Calu3 (cell line): ENCODE measurements around the gene PKHD1. TPM values are rescaled to one million over a fixed set of nuclear protein-coding genes. Genes with fewer than 3 reads are reported as not detected.

ENCODE experiments used
- BruUV-seq: library from RNA; stranded (reverse); fragments of 400-500 nt; replicated peaks from 2 replicates; lab custom pipeline; 2021; lab: Mats Ljungman, UMichigan
- CTCF ChIA-PET: fragments of 300-600 bp; sonication (Branson Sonifier 250); formaldehyde crosslinking; loops from one replicate; lab custom pipeline; 2022; ENCODE audit warnings: antibody characterized with exemption; lab: Charles Lee
- DNase-seq: peaks from one replicate; pipeline ENCODE4 v3.0.0; 2022
- H3K27ac Mint-ChIP-seq: one replicate; pipeline ENCODE4 v1.8.0; 2022; ENCODE audit warnings: mixed read lengths; ENCODE audit not compliant: unreplicated experiment
- H3K27me3 Mint-ChIP-seq: one replicate; pipeline ENCODE4 v1.8.0; 2022; ENCODE audit warnings: mixed read lengths; ENCODE audit not compliant: unreplicated experiment
- H3K36me3 Mint-ChIP-seq: one replicate; pipeline ENCODE4 v1.8.0; 2022; ENCODE audit warnings: mild to moderate bottlenecking, moderate library complexity, mixed read lengths; ENCODE audit not compliant: insufficient read depth, unreplicated experiment
- H3K4me1 Mint-ChIP-seq: one replicate; pipeline ENCODE4 v1.8.0; 2022; ENCODE audit warnings: mild to moderate bottlenecking, low read depth, mixed read lengths; ENCODE audit not compliant: unreplicated experiment
- H3K4me3 Mint-ChIP-seq: one replicate; pipeline ENCODE4 v1.8.0; 2022; ENCODE audit warnings: mild to moderate bottlenecking, low read depth, moderate library complexity, mixed read lengths; ENCODE audit not compliant: unreplicated experiment
- H3K9me3 Mint-ChIP-seq: one replicate; pipeline ENCODE4 v1.8.0; 2022; ENCODE audit warnings: low read depth, mixed read lengths; ENCODE audit not compliant: unreplicated experiment
- intact Hi-C: fragments of 100-400 bp; cut with micrococcal nuclease; formaldehyde crosslinking; loops from one replicate; pipeline ENCODE4 v1.10.0; 2022; ENCODE audit not compliant: unreplicated experiment
- total RNA-seq: library from RNA; stranded (reverse); gene quantifications from 2 replicates; pipeline ENCODE4 v1.2.3, GENCODE V29; 2022
- TF ChIP-seq, protein P1 (sequence below): fragments of 200-600 bp; IDR thresholded peaks from one replicate; pipeline ENCODE4 v1.8.0; 2022; ENCODE audit warnings: antibody characterized with exemption; ENCODE audit not compliant: unreplicated experiment

The PKHD1 gene
- total RNA-seq, 1 experiment from 2014 or later, result 25.2 TPM

DNA sequence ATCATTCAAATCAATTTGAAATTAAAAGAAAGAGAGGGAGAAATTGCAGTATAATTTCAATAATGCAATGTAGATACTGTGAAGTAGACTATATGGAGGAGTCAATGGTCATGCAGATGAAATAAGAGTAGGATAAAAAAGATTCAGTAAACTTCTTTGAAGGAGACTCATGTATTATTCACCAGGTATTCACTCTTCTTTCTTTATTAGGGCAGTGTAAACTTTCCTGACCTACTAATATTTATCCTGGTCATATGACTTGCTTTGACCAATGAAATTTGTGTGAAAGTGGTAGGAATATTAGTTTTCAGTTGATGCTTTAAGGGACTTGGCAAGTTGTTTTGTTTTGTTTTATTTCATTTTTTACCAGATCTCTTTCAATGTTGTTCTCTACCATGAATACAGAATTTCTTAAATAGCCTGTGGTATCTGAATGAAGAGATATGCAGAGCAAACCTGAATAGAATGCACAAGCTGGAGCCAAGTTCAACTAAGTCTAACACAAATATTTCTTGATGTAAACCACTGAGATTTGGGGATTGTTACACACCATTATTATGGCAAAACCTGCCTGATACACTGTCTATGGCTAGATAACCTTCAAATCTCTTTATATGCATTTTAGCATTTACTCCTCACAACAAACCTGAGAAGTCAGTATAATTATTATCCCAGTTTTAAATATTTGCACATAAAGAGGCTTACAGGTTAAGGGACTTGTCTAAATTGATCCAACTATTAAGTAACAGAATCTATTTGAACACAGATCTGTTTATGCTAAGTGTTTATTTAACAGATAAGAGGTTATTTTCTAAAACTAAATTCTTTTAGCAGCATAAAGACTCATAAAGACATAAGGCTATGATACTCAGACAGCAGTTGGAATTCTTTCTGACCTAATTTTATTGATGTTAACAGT lies 311.2 kb downstream of the PKHD1 start:
- Mint-ChIP-seq H3K4me3 (no peak overlapping the region), H3K4me1 (peaks cover 11% of the 10 kb centered on the region), H3K27me3 (no peaks in the 10 kb centered on the region), H3K9me3 (no peaks in the 10 kb centered on the region), H3K36me3 (peaks cover 10% of the 10 kb centered on the region), H3K27ac (no peak overlapping the region)
- DNase-seq, result no peak
- BruUV-seq, result no TSS peak
- TF ChIP-seq, protein P1, sequence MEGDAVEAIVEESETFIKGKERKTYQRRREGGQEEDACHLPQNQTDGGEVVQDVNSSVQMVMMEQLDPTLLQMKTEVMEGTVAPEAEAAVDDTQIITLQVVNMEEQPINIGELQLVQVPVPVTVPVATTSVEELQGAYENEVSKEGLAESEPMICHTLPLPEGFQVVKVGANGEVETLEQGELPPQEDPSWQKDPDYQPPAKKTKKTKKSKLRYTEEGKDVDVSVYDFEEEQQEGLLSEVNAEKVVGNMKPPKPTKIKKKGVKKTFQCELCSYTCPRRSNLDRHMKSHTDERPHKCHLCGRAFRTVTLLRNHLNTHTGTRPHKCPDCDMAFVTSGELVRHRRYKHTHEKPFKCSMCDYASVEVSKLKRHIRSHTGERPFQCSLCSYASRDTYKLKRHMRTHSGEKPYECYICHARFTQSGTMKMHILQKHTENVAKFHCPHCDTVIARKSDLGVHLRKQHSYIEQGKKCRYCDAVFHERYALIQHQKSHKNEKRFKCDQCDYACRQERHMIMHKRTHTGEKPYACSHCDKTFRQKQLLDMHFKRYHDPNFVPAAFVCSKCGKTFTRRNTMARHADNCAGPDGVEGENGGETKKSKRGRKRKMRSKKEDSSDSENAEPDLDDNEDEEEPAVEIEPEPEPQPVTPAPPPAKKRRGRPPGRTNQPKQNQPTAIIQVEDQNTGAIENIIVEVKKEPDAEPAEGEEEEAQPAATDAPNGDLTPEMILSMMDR, result no peak
- intact Hi-C loops, result loop anchor here (10.0 kb wide), 1 partner anchor 161 kb away; no protein-coding TSS in a partner anchor
- CTCF ChIA-PET, result no interaction called here

DNA sequence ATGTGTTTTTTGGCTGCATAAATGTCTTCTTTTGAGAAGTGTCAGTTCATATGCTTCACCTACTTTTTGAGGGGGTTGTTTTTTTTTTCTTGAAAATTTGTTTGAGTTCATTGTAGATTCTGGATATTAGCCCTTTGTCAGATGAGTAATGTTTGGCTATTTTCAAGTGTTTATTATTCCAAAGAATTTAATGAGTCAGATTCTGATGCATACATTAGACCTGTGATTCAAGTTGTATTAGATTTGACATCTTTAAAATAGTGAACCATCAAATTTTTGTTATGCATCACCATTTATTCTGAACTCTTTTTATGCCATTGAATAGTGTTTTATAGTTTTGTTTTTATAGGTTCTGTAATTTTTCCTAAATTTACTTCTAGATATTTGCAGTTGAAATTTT lies 319.3 kb downstream of the PKHD1 start:
- BruUV-seq, result no TSS peak
- H3K36me3 Mint-ChIP-seq, result peaks cover 10% of the 10 kb centered on the region
- CTCF ChIA-PET, result no interaction called here
- no peaks in the 10 kb centered on the region for H3K27me3 Mint-ChIP-seq
- H3K4me1 Mint-ChIP-seq, result no peaks in the 10 kb centered on the region
- no peak for DNase-seq
- H3K4me3 Mint-ChIP-seq, result no peak overlapping the region
- TF ChIP-seq, protein P1, result no peak
- H3K9me3 Mint-ChIP-seq, result peaks cover 11% of the 10 kb centered on the region
- H3K27ac Mint-ChIP-seq, result no peak overlapping the region
- intact Hi-C loops, result no loop called here

DNA sequence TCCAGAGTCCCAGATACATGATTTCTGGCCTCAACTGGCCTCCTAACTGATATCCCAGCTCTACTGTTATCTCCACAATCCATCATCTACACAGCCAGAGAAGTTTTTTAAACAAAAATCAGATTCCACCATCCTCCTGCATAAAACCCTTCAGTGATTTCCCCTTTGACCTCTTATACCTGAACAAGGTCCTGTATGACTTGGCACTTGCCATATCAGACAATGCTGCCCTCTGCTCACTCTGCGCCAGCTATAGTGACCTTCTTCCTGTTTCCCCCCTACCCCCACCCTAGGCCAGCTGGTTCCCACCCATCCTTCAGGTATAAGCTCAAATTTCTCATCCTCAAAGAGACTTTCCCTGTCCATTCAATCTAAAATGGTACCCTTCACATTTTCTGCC lies 322.2 kb downstream of the PKHD1 start:
- intact Hi-C loops, result no loop called here
- peaks cover 11% of the 10 kb centered on the region for H3K9me3 Mint-ChIP-seq
- H3K36me3 Mint-ChIP-seq, result no peaks in the 10 kb centered on the region
- no peaks in the 10 kb centered on the region for H3K4me1 Mint-ChIP-seq
- TF ChIP-seq, protein P1, result no peak
- H3K27me3 Mint-ChIP-seq, result no peaks in the 10 kb centered on the region
- DNase-seq, result no peak
- no peak overlapping the region for H3K4me3 Mint-ChIP-seq
- H3K27ac Mint-ChIP-seq, result no peak overlapping the region
- no TSS peak for BruUV-seq
- CTCF ChIA-PET, result no interaction called here

DNA sequence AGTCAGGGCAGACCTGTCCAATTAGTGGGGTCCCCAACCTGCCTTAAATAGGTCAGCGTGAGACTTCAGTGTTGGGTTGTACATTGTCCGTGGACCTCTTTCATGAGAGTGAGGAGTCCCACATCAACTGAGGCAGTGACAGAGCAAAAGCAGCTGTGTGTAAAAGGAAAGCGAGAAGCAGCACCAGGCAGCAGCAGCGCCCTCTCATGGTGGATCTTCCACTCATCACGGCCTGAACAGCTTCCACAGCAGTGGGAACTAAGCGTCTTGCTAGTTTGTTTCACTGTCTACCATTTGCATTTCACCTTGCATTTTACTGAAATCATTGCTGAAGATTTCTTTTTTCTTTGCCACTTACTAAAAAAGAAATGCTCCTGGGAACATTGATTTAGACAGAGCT lies 333.8 kb downstream of the PKHD1 start:
- H3K4me1 Mint-ChIP-seq, result no peaks in the 10 kb centered on the region
- no peaks in the 10 kb centered on the region for H3K36me3 Mint-ChIP-seq
- H3K9me3 Mint-ChIP-seq, result no peaks in the 10 kb centered on the region
- no peak overlapping the region for H3K27ac Mint-ChIP-seq
- CTCF ChIA-PET, result no interaction called here
- no peak overlapping the region for H3K4me3 Mint-ChIP-seq
- BruUV-seq, result no TSS peak
- peak; percentile 11 for DNase-seq
- no peaks in the 10 kb centered on the region for H3K27me3 Mint-ChIP-seq
- TF ChIP-seq, protein P1, result peak; percentile 32
- intact Hi-C loops, result loop anchor here (10.0 kb wide), 1 partner anchor 199 kb away; no protein-coding TSS in a partner anchor
